B cell (primary cell): ENCODE measurements around the gene CDK5RAP2.

Source experiments
- CTCF ChIP-seq: fragments of 200-600 bp; IDR thresholded peaks from one replicate; pipeline ENCODE4 v1.8.0; 2022; ENCODE audit warnings: antibody characterized with exemption, mild to moderate bottlenecking
- EZH2 ChIP-seq: IDR thresholded peaks from 2 replicates; pipeline ENCODE4 v1.6.1; 2012; ENCODE audit warnings: borderline replicate concordance, low read depth, mild to moderate bottlenecking, moderate library complexity, low read length; ENCODE audit not compliant: insufficient read depth, poor library complexity, severe bottlenecking

GRCh38 chr9:120398286-120398685, 181.7 kb downstream of the CDK5RAP2 start:
- TF ChIP-seq CTCF = no peak
- TF ChIP-seq EZH2 = no peak
